Activated CD8-positive, alpha-beta memory T cell treated with anti-CD3 and anti-CD28 coated beads for 36 hours (primary cell): ENCODE data around the gene GAPDHS. TPM values are rescaled to one million over a fixed set of nuclear protein-coding genes. Genes with fewer than 3 reads are reported as not detected.

Experiments used
- CTCF ChIA-PET: fragments of 350-600 bp; sonication (Branson Sonifier 250); formaldehyde crosslinking; loops from one replicate; lab custom pipeline; 2021; ENCODE audit warnings: antibody characterized with exemption; lab: Charles Lee
- POLR2A ChIA-PET: fragments of 350-600 bp; sonication (Branson Sonifier 250); formaldehyde crosslinking; loops from one replicate; lab custom pipeline; 2021; ENCODE audit warnings: antibody characterized with exemption; lab: Charles Lee
- total RNA-seq, 2 experiments: library from RNA; stranded (reverse); gene quantifications; one replicate each; pipeline ENCODE4 v1.2.3, GENCODE V29; 2021

The GAPDHS gene
- total RNA-seq, 2 experiments from 2014 or later, result not detected

- ChIA-PET CTCF (interaction anchor here (0.6 kb wide), 1 partner anchor 56 kb away, joined by 3 read pairs; no protein-coding TSS in a partner anchor), POLR2A (no interaction called here)
These were observed 4.8 kb upstream of the GAPDHS start, which contains the start of gene SBSN for GRCh38 chr19:35528218-35529038. SBSN (minus strand) TSS chr19:35528311; CDS start chr19:35528281, 30 bp downstream.

- POLR2A ChIA-PET, result no interaction called here
- CTCF ChIA-PET, result no interaction called here
These were observed 3.7 kb upstream of the GAPDHS start for GRCh38 chr19:35529241-35530218.

GRCh38 chr19:35531291-35531690, 2.0 kb upstream of the GAPDHS start:
- POLR2A ChIA-PET, result no interaction called here
- CTCF ChIA-PET, result no interaction called here

- CTCF ChIA-PET, result no interaction called here
- POLR2A ChIA-PET, result interaction anchor here (0.6 to 1.8 kb wide), 2 partner anchors 10 to 274 kb away, joined by 3 to 5 read pairs; no protein-coding TSS in a partner anchor
These were observed 651 bp downstream of the GAPDHS start for GRCh38 chr19:35533822-35534392.

DNA sequence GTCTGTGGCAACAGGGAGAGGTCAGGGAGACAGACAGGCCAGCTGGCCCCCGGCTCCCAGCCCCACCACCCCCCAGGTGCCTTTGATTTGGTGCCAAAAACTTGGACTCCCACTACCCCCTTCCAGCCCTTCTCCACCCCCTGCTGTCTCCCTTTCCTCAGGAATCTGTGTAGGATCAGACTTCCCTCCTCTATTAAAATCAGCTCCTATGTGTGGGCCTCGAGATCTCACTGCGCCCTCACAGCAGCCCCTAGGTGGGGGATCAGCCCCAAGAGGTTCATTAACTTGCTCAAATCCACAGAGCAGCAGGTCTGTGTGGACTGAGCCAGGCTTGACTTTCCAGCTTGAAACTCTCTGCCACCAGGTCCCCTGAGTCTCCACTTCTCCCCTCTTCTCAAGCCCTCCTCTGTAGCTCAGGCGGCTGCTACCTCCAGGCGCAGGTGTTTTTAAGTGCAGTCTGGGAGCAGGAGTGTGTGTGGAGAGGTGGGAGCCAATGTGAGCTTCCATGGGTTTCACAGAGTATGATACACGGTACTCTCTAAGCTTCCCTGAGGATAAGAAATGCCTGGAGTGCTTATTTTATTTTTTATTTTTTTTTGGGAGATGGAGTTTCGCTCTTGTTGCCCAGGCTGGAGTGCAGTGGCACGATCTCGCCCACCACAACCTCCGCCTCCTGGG, 1.7 kb downstream of the GAPDHS start:
- POLR2A ChIA-PET, result interaction anchor here (1.8 kb wide), 1 partner anchor 9 kb away, joined by 5 read pairs; no protein-coding TSS in a partner anchor
- CTCF ChIA-PET, result no interaction called here

DNA sequence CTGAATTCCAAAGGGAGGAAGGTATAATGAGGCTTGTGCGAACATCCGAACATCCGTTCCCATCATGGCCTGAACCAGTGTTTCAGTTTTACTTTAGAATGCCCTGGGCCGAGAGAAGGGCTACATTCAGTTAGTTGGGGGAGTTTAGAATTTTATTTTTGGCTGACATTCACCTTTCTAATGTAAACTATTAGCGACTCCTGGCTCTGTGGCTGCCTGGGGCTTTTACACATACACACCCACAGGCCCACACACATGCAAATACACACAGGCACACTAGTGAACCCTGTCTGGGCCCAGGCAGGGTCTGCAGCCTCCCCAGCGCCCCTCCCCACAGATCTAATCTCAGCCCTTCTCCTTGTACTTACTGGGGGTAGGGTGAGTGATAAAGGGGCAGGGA, 6.1 kb downstream of the GAPDHS start:
- CTCF ChIA-PET, result interaction anchor here (0.5 kb wide), 1 partner anchor 58 kb away, joined by 4 read pairs; no protein-coding TSS in a partner anchor

GRCh38 chr19:35539850-35540249, 6.6 kb downstream of the GAPDHS start:
- ChIA-PET CTCF (no interaction called here), POLR2A (no interaction called here)

More for the DNA sequence above, 6.1 kb downstream of the GAPDHS start:
- POLR2A ChIA-PET, result no interaction called here

GRCh38 chr19:35540356-35540927, 7.2 kb downstream of the GAPDHS start:
- POLR2A ChIA-PET, result no interaction called here
- CTCF ChIA-PET, result interaction anchor here (1.0 kb wide), 1 partner anchor 30 kb away, joined by 3 read pairs; no protein-coding TSS in a partner anchor

DNA sequence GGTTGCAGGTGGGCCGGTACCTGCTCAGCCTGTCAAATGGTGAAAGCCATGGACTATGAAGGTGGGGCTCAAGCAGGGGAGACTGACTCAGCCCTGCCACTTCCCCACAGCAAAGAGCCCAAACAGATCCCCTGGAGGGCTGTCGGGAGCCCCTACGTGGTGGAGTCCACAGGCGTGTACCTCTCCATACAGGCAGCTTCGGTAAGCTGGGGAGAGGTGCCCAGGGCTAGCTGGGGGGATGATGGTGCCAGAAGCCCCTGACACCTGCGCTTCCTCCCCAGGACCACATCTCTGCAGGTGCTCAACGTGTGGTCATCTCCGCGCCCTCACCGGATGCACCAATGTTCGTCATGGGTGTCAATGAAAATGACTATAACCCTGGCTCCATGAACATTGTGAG, 9.0 kb downstream of the GAPDHS start:
- POLR2A ChIA-PET, result no interaction called here
- CTCF ChIA-PET, result interaction anchor here (0.9 kb wide), 1 partner anchor 32 kb away, joined by 3 read pairs; no protein-coding TSS in a partner anchor

DNA sequence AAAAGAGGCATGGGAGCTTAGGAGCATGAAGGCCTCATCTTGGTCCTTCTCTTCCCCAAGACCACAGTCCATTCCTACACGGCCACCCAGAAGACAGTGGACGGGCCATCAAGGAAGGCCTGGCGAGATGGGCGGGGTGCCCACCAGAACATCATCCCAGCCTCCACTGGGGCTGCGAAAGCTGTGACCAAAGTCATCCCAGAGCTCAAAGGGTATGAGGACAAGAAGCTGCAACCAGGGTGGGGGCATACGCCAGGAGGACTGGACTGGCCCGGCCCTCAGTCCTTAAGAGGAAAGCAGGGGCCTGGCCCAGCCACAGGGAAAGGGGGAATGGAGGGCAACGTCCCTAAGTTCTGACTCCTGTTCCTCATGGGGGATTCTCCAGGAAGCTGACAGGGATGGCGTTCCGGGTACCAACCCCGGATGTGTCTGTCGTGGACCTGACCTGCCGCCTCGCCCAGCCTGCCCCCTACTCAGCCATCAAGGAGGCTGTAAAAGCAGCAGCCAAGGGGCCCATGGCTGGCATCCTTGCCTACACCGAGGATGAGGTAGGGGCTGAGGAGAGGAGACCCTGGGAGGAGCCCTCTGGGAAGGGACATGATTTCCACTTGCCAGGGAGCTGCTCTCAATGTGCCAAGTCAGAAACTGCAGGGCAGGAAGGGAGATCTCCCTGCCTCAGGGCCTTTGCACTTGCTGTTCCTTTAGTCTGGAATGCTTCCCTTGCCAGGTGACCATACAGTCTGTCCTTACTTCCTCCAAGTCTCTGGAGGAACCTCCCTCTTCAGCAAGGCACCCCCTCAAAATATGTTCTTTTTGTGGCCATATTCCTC, 10.2 kb downstream of the GAPDHS start:
- POLR2A ChIA-PET, result interaction anchor here (1.1 to 1.7 kb wide), 2 partner anchors 9 to 69 kb away, joined by 5 to 7 read pairs; partner anchors contain the start of gene HAUS5
- CTCF ChIA-PET, result interaction anchor here (2.5 kb wide), 1 partner anchor 33 kb away, joined by 9 read pairs; no protein-coding TSS in a partner anchor

DNA sequence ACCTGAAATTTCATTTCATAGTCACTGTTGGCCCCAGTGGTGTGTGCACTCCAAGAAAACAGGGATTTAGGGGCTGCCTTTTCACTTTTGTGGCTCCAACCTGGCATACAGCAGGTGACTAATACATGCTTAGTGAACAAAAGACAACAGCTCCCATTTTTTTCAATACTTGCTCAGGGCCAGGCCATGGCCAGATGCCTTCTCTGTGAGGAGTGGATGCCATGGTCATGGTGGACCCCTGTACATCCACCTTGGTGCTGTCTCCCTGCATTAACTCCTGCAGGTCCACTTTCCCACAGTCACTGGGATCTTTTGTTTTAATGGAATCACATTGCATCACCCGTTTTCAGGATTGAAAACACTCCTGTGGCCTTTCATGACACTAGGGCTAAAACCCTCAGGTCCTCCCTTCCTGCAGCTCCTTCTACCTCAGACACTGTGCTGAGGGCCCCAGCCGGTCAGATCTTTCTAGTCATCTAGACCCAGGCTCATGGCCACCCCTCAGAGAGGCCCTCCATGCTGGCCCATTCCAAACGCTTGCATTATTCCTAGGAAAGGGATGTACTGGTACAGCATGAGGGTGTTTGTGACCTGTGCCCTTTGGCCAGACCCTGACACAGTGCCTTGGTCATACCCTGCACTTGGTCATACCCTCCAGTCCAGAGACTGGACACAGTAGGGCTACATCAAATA, 11.0 kb downstream of the GAPDHS start:
- POLR2A ChIA-PET, result interaction anchor here (0.6 to 1.7 kb wide), 5 partner anchors 10 to 570 kb away, joined by 3 to 7 read pairs (median 3); partner anchors contain the start of genes DMKN, HAUS5 and POLR2I
- CTCF ChIA-PET, result interaction anchor here (2.5 kb wide), 1 partner anchor 34 kb away, joined by 9 read pairs; no protein-coding TSS in a partner anchor

DNA sequence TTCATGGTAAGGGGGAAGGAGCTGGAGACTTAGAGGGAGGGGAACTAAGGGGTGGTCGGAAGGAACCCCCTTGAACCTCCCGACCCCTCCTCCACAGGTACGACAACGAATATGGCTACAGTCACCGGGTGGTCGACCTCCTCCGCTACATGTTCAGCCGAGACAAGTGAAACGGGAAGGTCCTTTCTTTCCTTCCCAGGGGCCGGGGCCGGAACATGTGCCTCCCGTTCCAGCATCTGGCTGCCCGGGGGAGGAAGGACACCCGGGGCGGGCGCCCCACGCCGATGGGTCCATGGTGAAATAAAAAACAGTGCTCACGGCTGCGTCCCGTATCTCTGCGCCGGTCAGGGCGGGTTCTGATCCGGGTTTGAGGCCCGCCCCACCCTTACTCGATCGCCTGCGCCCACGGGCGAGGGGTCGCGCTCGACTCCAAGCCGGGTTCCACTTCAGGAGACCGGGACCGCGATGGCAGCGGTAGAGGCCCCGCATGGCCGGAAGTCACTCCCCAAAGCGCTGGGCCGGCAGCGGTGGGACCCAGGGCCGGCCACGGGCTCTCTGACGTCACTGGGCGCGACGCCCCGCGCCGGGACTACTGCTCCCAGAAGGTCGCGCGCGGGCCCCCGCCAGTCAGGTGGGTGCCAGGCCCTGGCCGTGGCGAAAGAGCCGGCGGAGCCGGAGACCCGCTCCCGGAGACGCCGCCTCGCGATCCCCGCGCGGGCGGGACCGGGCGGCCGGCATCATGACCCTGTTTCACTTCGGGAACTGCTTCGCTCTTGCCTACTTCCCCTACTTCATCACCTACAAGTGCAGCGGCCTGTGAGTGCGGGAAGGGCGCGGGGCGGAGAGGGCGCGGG, 12.0 kb downstream of the GAPDHS start, which contains the start of gene TMEM147:
TMEM147 (plus strand) TSS at position 626 of the 854 bp plus-strand sequence; CDS start at position 740, 114 bp downstream.
- ChIA-PET POLR2A (interaction anchor here (0.6 to 1.7 kb wide), 4 partner anchors 11 to 68 kb away, joined by 3 to 7 read pairs (median 4); partner anchors contain the start of genes DMKN and HAUS5), CTCF (interaction anchor here (2.5 kb wide), 1 partner anchor 35 kb away, joined by 9 read pairs; no protein-coding TSS in a partner anchor)

DNA sequence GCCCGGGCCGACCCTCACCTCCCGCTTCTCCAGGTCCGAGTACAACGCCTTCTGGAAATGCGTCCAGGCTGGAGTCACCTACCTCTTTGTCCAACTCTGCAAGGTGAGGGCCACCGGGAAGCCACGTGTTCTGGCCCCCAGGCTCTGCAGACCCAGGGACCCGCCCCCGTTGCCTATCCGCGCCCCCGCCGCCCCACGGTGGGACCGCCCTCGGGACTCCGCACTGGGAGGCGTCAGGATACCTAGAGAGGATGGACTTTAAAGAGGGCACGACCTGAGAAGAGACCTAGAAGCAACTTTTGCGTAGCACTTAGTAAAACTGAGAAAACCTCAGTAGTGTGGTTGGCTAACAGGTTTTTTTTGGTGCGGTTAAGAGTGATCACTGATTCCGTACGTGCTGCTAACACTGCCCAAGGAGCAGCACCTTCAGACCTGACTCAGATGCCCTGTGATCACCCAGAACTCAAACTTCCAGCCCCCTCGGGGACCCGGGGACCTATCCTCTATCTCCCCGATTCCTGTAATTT, 12.7 kb downstream of the GAPDHS start:
- ChIA-PET CTCF (interaction anchor here (1.8 to 3.0 kb wide), 2 partner anchors 36 to 67 kb away, joined by 8 to 13 read pairs; partner anchors contain the start of gene HAUS5), POLR2A (no interaction called here)

DNA sequence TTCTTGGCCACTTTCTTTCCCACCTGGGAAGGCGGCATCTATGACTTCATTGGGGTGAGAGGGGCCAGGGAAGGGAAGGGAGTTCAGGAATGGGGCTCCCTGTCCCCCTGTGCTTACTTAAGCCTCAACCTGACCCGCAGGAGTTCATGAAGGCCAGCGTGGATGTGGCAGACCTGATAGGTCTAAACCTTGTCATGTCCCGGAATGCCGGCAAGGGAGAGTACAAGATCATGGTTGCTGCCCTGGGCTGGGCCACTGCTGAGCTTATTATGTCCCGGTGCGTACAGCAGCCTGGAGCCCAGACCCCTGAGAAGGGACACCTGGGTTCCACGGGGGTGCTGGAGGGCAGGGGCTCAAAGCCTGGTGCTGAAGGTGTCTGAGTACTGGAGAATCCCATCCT, 13.3 kb downstream of the GAPDHS start:
- CTCF ChIA-PET, result interaction anchor here (1.8 to 3.2 kb wide), 3 partner anchors 36 to 66 kb away, joined by 8 to 13 read pairs (median 13); partner anchors contain the start of gene HAUS5
- POLR2A ChIA-PET, result interaction anchor here (0.6 to 1.0 kb wide), 2 partner anchors 33 to 865 kb away, joined by 3 read pairs; no protein-coding TSS in a partner anchor
